Measurements from ENCODE around the gene THBD.

THBD gene

DNA sequence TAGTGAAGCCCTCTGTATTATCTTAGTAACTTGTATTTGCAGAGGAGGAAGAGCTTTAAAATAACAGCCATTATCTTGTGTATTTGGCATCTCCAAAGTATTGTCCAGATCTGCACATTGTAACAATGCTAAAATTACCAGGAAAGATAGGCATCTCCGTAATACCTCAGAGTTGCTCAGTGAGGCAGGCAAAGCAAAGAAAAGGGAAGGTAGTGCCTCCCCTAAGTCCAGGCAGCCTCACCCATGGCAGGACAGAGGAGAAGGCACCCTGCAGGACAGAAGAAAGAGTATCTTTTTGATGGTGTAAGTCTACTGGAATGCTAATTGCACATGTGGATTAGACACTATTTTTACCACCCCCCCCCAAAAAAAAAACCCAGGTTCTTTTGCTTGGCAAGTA, 27.9 kb downstream of the THBD start:
- in situ Hi-C loops (cut with MboI; ENCODE audit: low sequenced_read_pairs, unreplicated experiment): no loop called here
- TF ChIP-seq, protein P1, sequence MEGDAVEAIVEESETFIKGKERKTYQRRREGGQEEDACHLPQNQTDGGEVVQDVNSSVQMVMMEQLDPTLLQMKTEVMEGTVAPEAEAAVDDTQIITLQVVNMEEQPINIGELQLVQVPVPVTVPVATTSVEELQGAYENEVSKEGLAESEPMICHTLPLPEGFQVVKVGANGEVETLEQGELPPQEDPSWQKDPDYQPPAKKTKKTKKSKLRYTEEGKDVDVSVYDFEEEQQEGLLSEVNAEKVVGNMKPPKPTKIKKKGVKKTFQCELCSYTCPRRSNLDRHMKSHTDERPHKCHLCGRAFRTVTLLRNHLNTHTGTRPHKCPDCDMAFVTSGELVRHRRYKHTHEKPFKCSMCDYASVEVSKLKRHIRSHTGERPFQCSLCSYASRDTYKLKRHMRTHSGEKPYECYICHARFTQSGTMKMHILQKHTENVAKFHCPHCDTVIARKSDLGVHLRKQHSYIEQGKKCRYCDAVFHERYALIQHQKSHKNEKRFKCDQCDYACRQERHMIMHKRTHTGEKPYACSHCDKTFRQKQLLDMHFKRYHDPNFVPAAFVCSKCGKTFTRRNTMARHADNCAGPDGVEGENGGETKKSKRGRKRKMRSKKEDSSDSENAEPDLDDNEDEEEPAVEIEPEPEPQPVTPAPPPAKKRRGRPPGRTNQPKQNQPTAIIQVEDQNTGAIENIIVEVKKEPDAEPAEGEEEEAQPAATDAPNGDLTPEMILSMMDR (IDR thresholded peaks at IDR 0.05; ENCODE audit: borderline replicate concordance, control extremely low read depth, extremely low read depth, insufficient read depth, missing control alignments): peak; percentile 3
- DNase-seq (ENCODE audit: low spot score): no peak

DNA sequence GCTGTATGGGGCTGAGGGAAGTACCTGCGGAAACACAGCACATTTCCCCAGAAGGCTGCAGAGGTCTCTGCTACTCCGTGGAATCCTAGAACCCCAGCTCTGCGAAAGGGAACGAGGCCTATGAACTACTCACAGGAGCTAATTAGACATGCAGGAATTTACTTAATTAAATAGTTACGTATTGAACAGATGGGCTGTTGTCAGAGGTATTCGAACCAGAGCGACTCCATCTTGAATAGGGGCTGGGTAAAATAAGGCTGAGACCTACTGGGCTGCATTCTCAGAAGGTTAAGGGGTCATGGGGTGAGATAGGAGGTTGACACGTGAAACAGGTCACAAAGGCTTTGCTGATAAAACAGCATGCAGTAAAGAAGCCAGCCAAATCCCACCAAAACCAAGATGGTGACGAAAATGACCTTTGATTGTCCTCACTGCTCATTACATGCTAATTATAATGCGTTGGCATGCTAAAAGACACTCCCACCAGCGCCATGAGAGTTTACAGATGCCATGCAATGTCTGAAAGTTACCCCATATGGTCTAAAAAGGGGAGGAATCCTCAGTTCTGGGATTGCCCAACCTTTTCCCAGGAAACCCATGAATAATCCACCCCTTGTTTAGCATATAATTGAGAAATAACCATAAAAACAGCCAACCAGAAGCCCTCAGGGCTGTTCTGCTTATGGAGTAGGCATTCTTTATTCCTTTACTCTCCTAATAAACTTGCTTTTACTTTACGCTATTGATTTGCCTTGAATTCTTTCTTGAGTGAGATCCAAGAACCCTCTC, 29.0 kb downstream of the THBD start:
- DNase-seq (ENCODE audit: low spot score): no peak
- in situ Hi-C loops (cut with MboI; ENCODE audit: low sequenced_read_pairs, unreplicated experiment): no loop called here
- TF ChIP-seq, protein P1 (IDR thresholded peaks at IDR 0.05; ENCODE audit: borderline replicate concordance, control extremely low read depth, extremely low read depth, insufficient read depth, missing control alignments): no peak

DNA sequence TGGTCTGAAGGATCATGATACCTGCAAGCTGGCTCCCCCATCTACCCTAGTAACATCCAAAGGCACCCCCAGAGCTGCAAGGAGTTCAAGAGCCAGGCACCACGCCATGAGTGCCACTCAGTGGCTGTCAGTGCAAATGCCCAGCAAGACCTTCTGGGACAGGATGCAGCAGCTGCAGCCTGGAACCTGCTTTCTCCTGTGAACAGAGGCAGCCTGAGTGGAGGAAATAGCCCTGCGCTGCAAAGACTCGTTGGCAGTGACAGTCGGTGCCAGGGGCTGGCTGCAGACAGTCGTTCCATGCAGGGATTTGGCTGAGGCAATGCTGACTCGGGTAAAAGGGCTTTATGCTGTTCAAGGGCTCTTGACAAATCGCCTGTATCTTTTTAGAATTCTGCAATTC, 30.1 kb downstream of the THBD start:
- no peak for DNase-seq (ENCODE audit: low spot score)
- TF ChIP-seq, protein P1 (IDR thresholded peaks at IDR 0.05; ENCODE audit: borderline replicate concordance, control extremely low read depth, extremely low read depth, insufficient read depth, missing control alignments): no peak
- in situ Hi-C loops (cut with MboI; ENCODE audit: low sequenced_read_pairs, unreplicated experiment): no loop called here

DNA sequence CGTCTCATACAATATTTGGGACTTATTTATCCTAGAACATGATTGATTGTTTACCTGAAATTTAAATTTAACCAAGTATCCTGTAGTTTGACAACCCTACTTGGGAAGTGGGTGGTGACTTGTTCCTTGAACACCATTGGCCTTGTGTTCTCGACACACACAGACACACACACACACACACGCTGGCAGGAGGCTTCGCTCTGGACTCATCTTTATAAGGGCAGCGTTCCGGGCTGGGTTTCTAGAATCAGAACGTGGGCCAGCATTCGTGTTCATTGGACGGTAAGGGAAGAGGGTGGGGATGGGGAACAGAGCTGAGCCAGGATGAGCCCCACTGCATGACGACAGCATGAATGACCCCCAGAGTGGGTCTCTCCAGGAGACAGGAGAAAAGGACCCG, 30.5 kb downstream of the THBD start:
- in situ Hi-C loops (cut with MboI; ENCODE audit: low sequenced_read_pairs, unreplicated experiment): no loop called here
- TF ChIP-seq, protein P1 (IDR thresholded peaks at IDR 0.05; ENCODE audit: borderline replicate concordance, control extremely low read depth, extremely low read depth, insufficient read depth, missing control alignments): no peak
- no peak for DNase-seq (ENCODE audit: low spot score)

DNA sequence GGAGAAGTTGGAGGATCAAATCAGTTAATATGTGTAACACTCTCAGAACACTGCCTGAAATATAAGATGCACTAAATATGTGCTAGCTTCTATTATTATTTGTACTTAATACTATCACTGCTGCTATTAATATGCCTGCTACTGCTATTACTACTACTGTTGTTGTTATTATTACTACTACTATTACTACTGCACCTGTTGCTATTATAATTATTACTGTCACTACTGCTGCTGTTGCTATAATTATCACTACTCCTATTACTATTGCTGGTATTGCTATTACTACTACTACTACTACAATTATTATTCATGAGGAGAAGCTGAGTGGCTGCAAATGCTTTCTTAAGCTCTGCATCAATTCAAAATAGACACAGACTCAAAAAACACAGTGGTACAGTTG, 31.0 kb downstream of the THBD start:
- TF ChIP-seq, protein P1 (IDR thresholded peaks at IDR 0.05; ENCODE audit: borderline replicate concordance, control extremely low read depth, extremely low read depth, insufficient read depth, missing control alignments): no peak
- in situ Hi-C loops (cut with MboI; ENCODE audit: low sequenced_read_pairs, unreplicated experiment): no loop called here
- no peak for DNase-seq (ENCODE audit: low spot score)

DNA sequence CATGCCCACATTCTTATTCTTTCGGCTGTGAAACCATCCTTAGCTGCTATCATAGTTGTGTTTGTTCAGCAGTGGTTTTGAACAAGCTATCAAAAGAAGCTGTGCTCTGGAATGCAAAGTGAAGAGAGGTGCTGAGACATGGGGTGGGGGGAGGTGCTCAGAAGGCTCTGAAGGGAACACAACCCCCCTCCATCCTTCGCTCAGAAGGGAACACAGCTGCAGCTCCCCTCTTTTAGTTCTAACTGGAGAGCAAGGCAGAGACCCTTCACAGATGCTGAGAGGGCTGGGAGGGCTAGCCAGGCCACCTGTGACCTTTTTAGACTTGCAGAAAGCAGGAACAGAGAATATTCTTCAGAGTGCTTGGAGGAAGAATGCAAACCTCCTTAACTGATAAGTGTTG, 32.0 kb downstream of the THBD start:
- TF ChIP-seq, protein P1 (IDR thresholded peaks at IDR 0.05; ENCODE audit: borderline replicate concordance, control extremely low read depth, extremely low read depth, insufficient read depth, missing control alignments): no peak
- in situ Hi-C loops (cut with MboI; ENCODE audit: low sequenced_read_pairs, unreplicated experiment): no loop called here
- no peak for DNase-seq (ENCODE audit: low spot score)

All from GM13976 (cell line).